Stimulated activated CD8-positive, alpha-beta memory T cell treated with anti-CD3 and anti-CD28 coated beads, Interleukin-12 subunit alpha, Interleukin-12 subunit beta, amount 100 ng/mL, for 1 hour (primary cell): ENCODE measurements around the gene CPT1B.

Experiments used
- DNase-seq: peaks from one replicate; pipeline ENCODE4 v3.0.0-alpha.2; 2020; ENCODE audit warnings: low read depth

Gene CPT1B

DNA sequence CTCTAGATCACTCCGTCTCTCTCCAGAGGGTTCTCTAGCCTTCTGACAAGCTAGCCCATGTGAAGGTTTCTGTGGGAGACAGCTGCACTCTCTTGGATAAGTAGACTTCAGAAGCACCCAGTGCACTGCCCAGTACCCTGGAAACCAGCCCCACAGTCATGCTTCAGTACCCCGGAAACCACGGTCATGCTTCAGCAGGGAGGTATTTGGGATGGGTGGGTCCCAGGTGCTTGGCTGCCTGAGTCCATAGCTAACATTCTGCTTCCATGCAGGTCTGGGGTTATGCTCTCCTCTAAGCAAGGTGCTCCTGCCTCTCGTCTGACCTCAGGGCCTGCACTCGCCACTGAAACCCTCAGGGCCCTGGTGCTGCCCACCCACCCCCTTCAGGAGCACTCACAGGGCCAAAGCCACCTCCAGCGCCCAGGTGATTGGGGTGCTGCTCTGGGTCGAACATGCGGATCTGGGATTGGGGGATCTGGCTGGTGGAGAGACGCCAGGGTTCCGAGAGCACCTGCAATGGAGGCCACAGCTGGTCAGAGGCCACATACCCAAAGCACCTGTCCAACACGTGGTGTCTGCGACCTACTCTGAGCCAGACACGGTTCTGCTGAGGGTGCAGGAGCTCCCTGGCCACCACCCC is 8.2 kb downstream of the CPT1B start:
- DNase-seq: no peak

DNA sequence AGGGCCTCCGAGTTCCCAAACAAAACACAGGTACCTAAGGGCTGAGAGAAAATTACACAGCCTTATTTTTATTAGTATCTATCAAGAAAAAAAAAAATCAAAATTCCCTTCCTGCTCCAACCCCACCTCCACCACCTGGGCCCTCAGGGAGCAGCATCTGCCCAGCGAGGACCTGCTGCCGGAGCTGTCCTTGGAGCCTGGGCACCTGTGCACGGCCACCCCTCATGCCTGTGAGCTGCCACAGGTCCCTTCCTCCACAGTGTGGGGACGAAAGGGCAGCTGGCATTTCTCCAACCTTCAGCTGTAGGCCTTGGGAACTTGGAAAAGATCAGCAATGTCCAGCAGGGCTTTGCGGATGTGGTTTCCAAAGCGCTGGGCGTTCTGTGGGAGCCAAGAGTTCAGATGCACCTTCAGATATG is 9.2 kb downstream of the CPT1B start:
- no peak for DNase-seq

GRCh38 chr22:50568626-50569025 is 9.6 kb downstream of the CPT1B start:
- DNase-seq: no peak

DNA sequence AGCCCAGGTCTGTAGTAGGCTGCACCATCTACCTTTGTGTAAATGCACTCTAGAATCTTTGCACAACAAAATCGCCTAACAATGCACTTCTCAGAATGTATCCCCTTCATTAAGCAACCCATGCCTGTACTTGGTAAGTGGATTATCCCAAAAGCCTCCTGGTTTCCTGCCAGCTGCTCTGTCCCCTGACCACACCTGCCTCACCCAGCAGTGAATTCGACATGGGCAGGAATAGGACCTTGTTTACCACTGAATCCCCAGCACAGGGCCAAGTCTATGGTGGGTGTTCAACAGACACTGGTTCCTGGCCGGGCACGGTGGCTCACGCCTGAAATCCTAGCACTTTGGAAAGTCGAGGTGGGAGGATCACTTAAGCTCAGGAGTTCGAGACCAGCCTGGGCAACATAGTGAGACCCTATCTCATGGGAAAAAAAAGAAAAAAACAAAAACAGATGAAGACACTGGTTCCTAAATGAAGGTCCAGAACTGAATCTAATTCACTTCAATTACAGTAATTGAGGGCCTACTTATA is 10.4 kb downstream of the CPT1B start:
- DNase-seq: no peak

GRCh38 chr22:50564289-50564688 is 13.9 kb downstream of the CPT1B start:
- DNase-seq: no peak

DNA sequence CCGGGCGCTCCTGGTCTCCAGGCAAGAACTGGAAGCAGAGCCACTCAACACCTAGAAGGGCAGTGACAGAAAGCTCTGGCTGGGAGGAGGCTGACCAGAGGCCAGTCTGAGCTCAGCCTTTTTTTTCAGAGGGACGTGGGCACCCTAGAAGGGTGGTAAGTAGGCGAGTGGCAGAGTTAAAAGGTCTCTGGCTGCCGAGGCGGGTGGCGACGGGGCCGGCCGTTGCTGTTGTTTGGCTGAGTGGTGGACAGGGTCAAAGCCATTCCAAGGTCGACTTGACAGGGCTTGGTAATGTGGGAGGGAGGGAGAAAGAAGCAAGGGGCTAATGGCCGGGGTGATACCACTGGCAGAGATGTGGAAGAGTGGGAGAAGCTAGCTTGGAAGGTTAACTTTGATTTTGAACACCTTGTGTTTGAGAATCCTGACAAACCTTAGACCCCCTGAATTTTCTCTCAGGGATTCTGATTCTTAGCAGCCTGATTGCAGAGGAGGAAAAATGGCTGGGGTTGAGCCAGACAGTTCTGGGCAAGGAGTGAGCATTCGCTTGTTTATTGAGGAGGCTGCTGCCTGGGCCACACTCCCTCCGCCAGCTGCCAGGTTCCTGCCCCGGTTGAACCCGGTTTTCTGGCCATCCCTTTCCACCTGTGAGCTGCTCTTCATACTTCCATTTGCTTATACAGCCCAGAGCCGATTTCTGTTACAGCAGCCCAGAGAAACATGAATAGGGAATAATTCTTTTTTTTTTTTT is 14.6 kb downstream of the CPT1B start:
- no peak for DNase-seq

DNA sequence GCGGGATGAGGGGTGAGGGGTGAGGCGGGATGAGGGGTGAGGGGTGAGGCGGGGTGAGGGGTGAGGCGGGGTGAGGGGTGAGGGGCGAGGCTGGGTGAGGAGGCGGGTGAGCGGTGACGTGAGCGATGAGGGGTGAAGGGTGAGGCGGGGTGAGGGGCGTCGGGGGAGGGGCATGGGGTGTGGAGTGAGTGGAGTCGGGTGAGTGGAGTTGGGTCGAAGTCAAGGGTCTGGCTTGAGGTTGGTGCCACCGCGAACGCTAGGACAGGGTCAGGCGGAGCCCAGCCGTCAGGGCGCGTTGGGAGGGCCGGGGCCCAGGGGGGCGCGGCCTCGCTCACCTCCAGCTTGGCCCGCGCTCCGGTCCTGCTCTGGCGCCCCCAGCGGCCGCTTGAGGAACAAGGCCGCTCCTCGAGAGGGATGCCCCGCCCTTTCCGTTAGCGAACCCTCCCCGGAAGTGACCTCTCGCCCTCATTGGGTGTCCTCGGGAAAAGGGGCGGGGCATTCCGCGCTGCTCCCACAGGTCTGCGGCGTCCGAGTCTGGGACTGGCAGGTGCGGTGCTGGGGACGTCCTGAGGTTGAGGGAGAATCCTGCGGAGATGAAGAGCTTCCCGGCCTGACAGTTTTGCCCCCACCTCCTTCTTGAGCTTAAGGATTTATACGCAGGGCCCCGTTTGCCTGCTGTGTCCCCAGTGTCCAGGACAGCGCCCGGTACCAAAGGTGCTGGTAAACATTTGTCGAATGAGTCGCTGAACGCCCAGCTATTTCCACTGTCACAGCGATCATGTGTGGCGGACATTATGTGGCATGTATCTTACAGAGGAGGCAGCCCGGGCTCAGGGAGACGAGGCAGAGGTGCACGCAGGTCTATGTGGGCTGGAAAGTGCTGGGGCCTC is 15.5 kb downstream of the CPT1B start, which contains the start of gene SYCE3:
Gene SYCE3 (minus strand): TSS at position 397 of the 890 bp plus-strand sequence. CDS start 6,514 bp downstream, outside the sequence.
- DNase-seq: peak; percentile 96

- no peak for DNase-seq
Observed at GRCh38 chr22:50561401-50562358, 16.5 kb downstream of the CPT1B start.

GRCh38 chr22:50560034-50560433 is 18.2 kb downstream of the CPT1B start:
- DNase-seq: no peak

GRCh38 chr22:50556703-50557102 is 21.5 kb downstream of the CPT1B start:
- no peak for DNase-seq

DNA sequence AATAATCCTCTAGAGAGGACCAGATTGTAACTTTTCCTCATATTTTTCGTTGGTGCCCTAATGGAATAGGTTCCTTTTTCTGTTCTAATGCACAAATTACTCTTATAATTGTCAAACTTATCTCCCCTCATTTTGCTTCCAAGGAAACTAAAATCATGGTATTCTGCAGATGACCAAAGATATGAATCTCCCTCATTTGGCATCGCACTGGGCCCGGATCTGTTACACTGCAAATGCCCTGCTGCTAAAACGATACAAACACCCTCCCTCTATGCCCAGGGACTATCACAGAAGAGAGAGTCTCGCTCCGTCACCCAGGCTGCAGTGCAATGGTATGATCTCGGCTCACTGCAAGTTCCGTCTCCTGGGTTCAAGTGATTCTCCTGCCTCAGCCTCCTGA is 24.9 kb downstream of the CPT1B start:
- no peak for DNase-seq

- no peak for DNase-seq
Observed at GRCh38 chr22:50551160-50551752, 27.0 kb downstream of the CPT1B start.

DNA sequence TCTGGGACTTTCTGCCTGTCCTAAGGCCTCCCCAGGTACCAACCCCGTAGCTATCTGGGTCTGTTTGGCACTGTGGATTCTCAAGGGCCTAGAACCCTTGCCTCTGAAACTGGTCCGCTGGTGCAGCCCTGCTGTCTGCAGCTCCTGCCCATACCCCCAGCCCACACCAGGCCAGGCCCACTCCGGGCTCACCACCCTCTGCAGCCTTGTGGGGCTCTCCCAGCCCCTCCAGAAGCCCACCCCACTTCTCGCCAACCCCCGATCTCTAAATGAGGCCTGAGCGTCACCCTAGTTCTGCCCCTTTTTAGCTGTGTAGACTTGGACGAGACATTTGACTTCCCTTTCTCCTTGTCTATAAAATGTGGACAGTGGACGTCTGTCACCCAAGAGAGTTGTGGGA is 27.8 kb downstream of the CPT1B start:
- no peak for DNase-seq

GRCh38 chr22:50548921-50549790 is 29.1 kb downstream of the CPT1B start:
- no peak for DNase-seq

- DNase-seq: no peak
Observed at GRCh38 chr22:50548040-50548920, 29.9 kb downstream of the CPT1B start.

- DNase-seq: no peak
Observed at GRCh38 chr22:50547263-50547985, 30.8 kb downstream of the CPT1B start.

- no peak for DNase-seq
Observed at GRCh38 chr22:50546326-50547262, 31.6 kb downstream of the CPT1B start.
